Medulla oblongata (tissue), 1 donor: ENCODE data around the gene ZSCAN10.
A peak's percentile ranks its signal among the peaks of the same experiment; 100 is the strongest.

Experiments used
- DNase-seq: peaks from one replicate; pipeline ENCODE4 v3.0.0-alpha.2; 2015; ENCODE audit errors: extremely low spot score

ZSCAN10 gene

DNA sequence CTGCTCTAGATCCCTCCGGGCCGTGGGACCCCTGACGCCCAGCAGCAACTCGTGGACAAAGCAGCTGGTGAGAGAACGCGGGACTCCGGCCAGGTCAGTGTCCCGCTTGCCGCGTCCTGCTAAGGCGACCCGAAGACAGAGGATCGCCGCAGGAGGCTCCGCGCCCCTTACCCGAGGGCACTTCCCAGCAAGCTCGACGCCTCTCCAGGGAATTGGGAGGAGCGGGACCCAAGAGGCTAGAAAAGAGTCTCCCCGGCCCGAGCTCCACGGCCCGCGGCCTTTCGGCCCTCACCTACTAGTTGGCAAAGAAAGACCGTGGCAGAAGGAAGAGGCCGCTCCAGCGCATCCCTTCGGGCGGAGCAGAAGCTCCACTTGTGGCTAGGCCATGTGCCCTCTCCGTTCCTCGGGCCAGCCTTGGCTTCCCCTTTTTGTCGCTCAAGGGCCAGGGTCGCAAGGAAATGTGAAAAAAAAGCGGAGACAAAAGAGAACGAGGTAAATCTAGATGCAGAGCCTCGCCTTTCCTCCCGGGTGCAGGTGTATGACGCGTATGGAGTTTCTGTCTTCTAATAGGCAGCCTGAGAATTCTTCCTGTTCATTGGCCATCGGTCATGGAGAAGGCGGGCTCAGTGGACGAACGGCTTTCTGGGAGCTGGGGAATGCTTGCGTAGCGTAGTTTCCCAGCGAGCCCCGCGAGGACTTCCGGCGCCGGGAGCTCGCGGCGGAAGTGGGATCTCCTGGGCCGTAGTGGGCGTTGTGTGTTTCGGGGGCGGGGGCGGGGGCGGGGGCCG, 35.4 kb upstream of the ZSCAN10 start, which contains the start of gene ZNF213:
ZNF213 (plus strand) TSS at position 692 of the 788 bp plus-strand sequence. CDS start 2,252 bp downstream, outside the sequence.
- peak; percentile 99 for DNase-seq

DNA sequence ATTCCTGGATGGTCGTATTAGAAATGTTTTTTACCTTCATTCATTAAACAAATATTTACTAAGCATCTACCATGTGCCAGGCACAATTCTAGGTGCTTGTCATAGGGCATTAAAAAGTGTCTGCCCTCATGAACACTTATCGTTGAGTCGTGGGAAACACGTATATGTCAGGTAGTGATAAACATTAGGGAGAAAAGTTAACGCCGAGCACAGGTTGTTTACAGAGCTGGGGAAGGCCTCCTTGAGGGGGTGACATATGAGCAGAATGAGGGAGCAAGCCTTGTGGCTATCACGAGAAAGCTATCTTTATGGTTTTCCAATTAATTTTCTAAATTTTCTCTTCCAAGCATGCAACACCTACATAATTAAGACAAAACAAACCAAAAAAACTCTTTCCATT, 34.8 kb upstream of the ZSCAN10 start:
- DNase-seq, result no peak

DNA sequence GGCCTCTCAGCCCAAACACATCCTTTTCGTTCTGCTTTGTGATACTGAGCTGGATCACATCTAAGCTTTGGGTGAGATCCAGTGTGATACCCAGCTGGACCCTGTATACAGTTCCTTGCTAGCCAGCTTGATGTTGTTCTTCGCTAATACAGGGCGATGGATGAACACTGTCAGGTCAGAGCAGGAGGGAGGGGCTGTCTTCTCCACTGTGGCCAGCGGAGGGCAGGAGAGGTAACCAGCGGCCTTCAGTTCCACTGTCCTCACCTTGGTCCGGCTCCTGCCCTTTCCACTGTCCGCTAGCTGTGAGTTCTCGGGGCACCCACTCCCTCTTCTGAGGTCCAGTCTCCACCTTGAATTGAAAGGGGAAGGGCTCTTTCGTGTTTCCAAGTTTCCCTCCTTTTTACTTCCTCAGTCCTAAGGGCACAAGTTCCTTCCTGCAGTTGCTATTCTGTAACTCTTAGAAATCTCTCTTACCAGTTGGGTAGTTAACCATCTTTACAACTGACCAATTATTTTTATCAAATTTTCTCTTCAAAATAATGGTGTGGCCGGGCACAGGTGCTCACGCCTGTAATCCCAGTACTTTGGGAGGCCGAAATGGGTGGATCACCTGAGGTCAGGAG, 32.8 kb upstream of the ZSCAN10 start:
- no peak for DNase-seq

DNA sequence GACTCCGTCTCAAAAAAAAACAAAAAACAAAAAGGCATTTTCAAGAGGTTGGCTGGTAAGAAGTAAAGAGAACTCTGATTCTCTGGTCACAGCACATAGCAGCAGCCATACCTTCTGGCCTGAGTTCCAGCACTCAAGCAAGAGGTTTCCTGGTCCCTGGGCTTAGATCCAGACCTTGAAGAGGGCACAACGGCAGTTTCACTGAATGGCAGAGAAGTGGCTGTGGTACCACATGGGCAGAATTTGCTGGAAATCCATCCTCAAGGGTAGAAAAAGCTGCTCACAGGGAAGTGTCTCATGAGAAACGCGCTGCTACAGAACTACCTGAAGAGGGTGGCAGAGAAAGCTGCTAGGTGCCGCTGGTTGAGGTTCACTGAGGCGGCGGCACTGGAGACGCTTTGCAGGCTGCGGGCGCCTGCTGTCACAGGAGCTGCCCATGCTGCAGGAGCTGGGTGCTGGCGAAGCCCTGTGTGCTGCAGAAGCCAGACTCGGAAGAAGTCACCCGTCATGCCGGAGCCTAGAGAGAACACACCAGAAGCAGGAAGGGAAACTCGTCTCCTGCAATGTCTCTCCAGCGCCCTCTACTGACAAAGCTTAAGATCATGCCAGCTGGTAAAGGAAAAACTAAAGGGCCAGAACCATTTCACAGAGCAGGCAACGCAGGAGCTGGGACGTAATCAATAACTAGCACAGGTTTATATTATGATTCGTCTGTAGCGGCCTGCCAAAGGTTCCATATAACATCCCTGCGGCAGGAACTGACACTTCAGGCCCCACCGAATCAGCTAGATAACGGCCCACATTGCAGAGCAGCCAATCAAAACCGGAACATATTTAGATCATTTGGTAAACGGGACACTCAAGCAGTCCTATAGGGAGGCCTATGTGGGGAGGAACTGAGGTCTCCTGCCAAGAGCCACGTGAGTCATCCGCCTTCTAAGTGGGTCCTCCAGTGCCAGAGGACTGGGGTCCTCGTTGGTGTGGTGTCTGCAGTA, 30.3 kb upstream of the ZSCAN10 start:
- peak; percentile 94 for DNase-seq

DNA sequence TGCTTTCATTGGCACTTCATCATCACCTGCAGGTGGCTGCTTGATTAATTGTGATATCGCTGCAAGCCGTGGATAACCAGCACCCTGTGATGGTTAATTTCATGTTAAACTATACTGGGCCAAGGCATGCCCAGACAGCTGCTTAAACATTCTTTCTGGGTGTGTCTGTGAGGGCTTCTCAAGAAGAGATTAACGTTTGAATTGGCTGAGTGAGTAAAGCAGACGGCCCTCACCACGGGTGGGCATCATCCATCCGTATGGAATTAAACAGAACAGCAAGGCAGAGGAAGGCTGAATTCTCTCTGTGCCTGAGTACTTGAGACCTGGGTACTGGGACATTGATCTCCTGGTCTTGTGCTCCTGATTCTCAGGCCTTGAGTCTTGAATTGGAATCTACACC, 28.7 kb upstream of the ZSCAN10 start:
- DNase-seq, result no peak

DNA sequence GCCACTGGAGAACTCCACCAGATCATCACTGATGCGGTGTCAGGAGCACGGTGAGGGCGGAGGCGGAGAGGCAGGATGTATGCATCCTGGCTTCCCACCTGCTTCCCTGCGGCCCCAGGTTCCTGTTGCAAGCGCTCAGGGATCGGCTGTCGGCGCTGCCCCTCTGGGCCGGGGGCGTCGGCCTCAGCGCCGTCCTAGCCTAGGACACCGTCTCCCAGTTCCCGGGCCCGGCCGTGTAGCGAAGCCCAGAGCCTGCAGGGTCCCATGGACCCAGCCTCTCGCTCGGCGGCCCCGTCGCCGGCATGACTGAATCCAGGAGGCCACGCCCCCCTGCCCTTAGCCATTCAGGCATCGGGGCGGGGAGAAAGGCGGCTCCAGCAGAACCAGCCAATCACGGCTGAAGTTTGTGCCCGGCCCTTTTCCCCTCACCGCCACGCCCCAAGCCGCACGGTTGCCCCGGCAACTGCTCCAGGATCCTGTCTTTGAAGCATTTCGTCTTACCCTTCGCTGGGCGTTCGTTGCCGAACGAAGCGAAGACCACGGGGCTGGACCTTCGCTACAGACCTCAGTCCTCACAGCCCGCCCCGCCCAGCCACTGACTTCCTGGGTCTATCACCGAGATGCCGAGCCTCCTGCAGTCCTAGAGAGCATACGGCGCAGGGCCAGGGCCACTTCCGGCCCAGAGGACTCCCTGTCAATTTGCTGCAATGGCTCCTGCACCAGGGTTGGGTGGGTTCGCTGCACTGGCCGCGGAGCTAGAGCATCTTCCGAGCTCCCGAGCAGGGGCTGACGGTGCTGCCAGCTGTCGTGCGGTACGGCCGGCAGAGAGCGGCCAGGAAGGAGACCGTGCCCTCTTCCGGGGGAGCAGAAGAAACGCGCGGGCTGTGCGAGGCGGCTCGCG, 25.1 kb upstream of the ZSCAN10 start:
- peak; percentile 97 for DNase-seq

DNA sequence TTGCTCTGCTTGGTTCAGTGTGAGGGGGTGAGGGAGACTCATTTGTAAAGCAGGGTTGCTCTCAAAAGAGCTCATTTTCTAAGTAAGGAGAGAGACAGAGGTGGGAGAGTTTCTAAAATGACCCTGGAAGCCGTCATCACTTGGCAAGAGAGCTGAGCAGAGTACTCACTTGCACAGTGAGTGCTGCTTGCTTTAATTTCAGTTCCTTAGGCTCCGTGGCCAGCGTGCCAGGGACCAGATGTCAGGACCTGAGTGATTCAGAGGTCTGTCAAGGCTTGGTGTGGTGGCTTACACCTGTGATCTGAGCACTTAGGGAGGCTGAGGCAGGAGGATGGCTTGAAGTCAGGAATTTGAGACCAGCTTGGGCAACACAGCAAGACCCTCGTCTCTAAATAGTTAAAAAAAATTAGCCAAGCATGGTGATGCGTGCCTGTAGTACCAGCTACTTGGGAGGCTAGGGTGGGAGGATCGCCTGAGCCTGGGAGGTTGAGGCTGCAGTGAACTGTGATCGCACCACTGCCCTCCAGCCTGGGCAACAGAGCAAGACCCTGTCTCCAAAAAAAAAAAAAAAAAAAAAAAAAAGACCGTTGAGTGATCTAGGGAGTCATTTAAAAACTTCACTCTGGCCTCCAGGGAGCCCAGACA, 24.0 kb upstream of the ZSCAN10 start:
- DNase-seq, result no peak

DNA sequence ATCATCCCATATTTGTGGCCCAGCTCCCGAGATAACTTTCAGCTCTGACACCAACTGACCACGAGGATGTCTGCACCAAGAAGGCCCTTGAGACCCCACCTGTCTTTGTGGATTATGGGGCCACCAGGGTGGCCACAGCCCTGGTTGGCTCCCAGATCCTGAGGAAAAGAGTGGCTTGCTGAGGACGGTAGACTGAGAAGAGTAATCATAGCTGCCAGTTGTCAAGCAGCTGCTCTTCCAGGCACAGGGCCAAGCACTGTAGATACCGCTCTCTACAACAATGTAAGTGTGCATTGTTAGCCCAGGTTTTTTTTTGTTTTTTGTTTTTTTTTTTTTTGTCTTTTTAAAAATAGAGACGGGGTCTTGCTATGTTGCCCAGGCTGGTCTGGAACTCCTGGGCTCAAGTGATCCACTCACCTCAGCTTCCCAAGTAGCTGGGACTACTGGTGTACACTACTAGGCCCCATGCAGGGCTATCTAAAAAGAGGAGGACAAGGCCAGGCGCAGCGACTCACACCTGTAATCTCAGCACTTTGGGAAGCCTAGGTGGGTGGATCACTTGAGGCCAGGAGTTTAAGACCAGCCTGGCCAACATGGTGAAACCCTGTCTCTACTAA, 22.9 kb upstream of the ZSCAN10 start:
- no peak for DNase-seq

DNA sequence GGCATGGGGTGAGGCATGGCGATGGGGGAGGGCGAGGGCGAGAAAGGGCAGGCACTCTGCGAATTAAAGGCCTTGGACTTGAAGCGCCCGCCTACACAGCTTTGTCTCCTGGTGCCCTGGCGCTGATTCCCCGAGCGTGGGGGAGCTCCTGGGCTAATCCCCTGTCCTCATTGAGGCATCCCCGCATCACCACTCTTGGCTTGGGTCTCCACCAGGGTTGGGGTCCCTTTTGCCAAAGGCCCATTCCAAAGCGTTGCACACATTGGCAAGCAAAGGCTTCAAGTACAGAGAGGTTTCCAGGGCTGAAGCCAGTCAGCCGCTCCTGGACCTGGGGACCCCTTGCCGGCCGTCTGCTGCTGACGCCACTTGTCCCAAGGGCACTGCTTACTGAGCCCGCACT, 21.3 kb upstream of the ZSCAN10 start:
- no peak for DNase-seq

DNA sequence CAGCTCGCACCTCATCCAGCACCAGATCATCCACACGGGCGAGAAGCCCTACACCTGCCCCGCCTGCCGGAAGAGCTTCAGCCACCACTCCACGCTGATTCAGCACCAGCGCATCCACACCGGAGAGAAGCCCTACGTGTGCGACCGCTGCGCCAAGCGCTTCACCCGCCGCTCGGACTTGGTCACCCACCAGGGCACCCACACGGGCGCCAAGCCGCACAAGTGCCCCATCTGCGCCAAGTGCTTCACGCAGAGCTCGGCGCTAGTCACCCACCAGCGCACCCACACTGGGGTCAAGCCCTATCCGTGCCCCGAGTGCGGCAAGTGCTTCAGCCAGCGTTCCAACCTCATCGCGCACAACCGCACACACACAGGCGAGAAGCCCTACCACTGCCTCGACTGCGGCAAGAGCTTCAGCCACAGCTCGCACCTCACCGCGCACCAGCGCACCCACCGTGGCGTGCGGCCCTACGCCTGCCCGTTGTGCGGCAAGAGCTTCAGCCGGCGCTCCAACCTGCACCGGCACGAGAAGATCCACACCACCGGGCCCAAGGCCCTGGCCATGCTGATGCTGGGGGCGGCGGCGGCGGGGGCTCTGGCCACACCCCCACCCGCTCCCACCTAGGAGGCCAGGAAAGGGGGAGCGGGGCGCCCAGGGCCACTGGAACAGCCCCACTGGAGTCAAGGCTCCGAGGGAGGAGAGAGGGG, 20.8 kb upstream of the ZSCAN10 start:
- no peak for DNase-seq

DNA sequence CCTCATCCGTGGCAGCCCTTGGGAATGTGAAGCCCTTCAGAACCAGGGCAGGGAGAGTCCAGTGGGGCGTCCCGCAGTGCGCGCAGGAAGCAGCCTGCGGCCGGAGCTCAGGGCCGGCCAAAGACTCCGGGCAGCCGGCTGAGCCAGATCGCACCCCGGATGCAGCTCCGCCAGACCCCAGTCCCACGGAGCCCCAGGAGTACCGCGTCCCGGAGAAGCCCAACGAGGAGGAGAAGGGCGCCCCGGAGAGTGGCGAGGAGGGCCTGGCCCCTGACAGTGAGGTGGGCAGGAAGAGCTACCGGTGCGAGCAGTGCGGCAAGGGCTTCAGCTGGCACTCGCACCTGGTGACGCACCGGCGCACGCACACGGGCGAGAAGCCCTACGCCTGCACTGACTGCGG, 20.2 kb upstream of the ZSCAN10 start:
- DNase-seq, result no peak

DNA sequence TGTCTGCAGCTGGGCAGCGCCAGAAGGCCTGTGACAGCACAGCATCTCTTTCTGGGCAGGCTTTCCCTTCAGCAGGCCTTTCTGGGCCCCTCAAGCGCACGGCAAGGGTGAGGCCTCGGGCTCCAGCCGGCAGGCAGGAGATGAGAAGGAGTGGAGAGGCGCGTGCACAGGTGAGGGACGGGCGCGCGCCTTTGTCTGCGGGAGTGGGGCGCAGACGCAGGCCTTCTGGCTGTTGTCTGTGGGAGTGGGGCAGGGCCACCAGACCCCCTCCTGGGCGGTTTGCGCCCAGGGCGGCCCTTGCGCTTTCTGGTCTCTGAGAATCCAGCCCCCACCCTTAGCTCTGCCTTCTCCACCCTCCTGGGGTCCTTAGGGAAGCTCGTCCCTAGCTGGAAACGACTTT, 19.8 kb upstream of the ZSCAN10 start:
- DNase-seq, result no peak

DNA sequence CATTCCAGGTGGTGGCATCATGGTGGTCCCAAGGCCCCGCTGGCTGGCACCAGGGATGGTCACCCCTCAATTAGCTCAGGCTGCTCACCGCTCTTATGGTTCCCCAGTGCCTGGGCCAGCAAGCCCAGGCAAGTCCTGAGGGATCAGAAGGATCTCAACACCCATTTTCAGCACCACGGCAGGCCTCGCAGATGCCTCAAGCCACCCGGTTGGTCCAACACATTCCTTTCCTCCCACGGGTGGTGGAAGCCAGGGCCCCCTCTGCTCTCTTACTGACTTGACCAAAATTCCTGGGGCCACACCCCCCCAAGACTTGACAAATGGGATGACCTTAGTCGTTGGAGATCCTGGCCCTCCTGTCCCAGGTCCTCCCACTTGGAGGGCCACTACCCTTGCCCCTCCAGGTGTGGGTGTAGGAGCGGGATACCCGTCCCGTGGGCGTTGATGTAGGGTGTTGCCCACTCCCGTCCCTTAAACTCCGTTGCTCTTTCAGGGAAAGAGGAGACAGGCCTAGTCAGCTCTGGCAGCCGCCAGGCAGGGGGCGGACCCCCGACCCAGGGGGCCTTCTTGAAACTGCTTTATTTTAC, 19.2 kb upstream of the ZSCAN10 start:
- no peak for DNase-seq

DNA sequence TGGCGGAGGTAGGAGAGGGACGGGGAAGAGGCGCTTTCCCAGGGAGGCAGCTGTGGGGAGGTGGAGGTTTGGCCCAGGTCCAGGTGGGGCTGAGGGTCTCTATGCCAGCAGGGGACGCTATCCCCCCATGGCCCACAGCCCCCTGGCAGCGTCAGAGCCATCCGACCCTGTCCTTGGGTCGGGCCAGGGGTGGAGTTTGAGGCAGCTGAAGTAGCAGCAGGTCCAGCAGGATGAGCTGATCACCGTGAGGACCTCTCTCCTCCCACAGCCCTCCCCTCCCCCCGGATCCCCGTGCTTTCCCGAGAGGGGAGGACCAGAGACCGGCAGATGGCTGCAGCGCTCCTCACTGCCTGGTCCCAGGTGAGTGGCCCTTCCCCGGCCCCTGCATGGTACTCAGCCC, 16.5 kb upstream of the ZSCAN10 start:
- DNase-seq, result no peak

DNA sequence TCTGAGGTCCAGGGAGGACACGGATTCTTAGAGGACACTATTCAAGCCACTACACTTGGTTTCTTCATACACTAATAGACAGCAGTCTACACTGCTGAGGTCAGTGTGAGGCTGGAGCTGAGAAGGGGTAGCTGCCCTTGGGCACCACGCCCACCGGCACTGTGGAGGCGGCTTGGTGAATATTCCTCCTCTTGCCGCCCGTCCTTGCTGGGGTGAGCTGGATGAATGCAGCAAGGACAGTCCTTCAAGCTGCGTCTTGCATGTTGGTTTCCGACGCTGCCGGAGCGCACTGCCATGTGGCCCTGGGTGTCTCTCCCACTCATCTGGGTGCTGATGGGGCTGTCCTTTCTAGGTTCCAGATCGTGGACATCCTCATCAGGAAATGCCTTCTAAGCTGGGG, 15.9 kb upstream of the ZSCAN10 start:
- DNase-seq, result no peak

DNA sequence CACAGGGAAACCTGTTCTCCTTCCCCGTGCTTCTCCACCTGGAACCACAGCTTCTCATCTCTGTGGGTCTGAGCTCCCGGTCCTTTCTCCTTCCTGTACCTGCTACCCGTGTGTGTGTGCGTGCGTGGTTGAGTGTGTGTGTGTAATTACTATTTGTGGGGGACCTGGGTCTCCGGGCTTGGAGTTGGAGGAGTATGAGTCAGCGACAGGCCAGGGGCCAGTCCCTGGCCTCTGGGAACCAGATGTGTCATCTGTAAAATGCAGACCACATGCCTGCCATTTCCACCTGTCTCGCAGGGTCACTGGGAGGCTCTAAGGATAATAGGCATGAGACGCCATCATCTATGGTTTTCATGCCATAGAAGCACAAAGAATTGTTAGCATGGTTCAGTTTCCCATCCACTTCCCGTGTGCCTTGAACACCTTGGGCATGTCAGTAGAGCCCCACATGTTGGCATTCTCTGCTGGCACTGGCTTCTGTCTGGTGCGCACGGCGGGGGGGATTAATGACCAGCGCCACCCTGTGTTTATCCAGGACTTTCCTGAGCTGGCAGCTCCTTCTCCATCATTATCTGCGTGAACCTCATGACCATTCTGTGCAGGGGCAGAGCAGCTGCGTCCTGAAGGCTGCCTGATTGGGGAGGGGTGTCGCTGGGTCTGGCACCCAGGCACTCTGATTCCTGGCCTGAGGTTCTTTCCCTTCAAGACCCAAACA, 14.8 kb upstream of the ZSCAN10 start:
- DNase-seq, result no peak

DNA sequence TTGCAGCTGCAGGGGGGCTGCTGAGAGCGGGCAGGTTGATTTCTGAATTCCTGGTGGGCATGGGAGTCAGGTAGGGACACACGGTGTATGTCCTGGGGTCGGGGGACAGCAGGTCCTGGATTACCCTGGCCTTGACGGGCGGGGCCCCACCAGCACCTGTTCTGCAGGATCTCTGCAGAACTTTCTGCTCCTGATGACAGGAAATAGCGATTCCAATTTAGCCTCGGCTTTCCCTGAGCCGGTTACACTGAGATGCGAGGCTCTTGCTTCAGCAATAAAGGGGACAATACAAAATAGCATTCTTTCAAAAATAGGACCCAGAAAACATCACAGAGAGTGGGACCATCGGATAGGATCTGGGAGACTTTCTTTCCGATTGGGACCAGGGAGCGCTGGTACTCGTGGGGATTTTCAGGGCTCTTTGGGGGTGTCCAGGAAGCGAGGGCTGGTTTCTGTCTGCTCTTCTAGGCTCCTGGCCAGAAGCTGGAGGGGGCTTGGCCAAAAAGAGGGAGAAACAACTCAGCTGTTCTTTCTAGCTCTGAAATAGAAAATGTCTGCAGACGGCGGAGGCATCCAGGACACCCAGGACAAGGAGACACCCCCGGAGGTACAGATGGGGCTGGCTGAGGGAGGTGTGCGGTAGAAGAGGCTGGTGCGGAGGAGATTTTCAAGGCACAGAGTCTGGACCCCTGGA, 13.9 kb upstream of the ZSCAN10 start:
- DNase-seq, result no peak
